T-helper 22 cell (primary cell): Measurements from ENCODE around the gene METTL26.
A peak's percentile ranks its signal among the peaks of the same experiment; 100 is the strongest.

Experiments used
- DNase-seq: peaks from one replicate; pipeline ENCODE4 v3.0.0-alpha.2; 2020; ENCODE audit warnings: low read depth

The METTL26 gene

GRCh38 chr16:636206-637080 lies at the start of gene METTL26:
TSS of gene METTL26 (minus strand) at chr16:636305. CDS start at chr16:636290, 15 bp downstream.
- DNase-seq: peak; percentile 90

GRCh38 chr16:684961-685696 lies 49.0 kb upstream of the METTL26 start:
- DNase-seq: no peak

GRCh38 chr16:684071-684794 lies 48.1 kb upstream of the METTL26 start, which contains the start of gene JMJD8:
TSS of gene JMJD8 (minus strand) at chr16:684334. CDS start at chr16:684319, 15 bp downstream.
- peak; percentile 96 for DNase-seq

GRCh38 chr16:683396-684070 lies 47.4 kb upstream of the METTL26 start:
- DNase-seq: no peak

GRCh38 chr16:682493-683395 lies 46.6 kb upstream of the METTL26 start:
- DNase-seq: no peak

GRCh38 chr16:681746-682427 lies 45.8 kb upstream of the METTL26 start:
- no peak for DNase-seq

- no peak for DNase-seq
Measured at GRCh38 chr16:680967-681745, 45.1 kb upstream of the METTL26 start.

- DNase-seq: no peak
Measured at GRCh38 chr16:680625-680945, 44.5 kb upstream of the METTL26 start.

- peak; percentile 83 for DNase-seq
Measured at GRCh38 chr16:679814-680624, 43.9 kb upstream of the METTL26 start, which contains the start of gene STUB1. TSS of gene STUB1 (plus strand) at chr16:680410. CDS start at chr16:680526, 116 bp downstream.

- peak; percentile 42 for DNase-seq
Measured at GRCh38 chr16:678858-679813, 43.0 kb upstream of the METTL26 start.

GRCh38 chr16:678209-678857 lies 42.2 kb upstream of the METTL26 start:
- no peak for DNase-seq

GRCh38 chr16:677316-678190 lies 41.4 kb upstream of the METTL26 start:
- DNase-seq: no peak

- no peak for DNase-seq
Measured at GRCh38 chr16:676913-677312, 40.8 kb upstream of the METTL26 start.

GRCh38 chr16:676565-676902 lies 40.4 kb upstream of the METTL26 start:
- no peak for DNase-seq

GRCh38 chr16:675884-676564 lies 39.9 kb upstream of the METTL26 start:
- DNase-seq: no peak
